GM19238 (cell line): ENCODE measurements around the gene CD19.
"Not testable (repeated sequence)": the region's sequence is repeated elsewhere in the genome, so short reads cannot be mapped to it uniquely, and the experiment has no call there.

ENCODE experiments used
- DNase-seq: peaks from one replicate; pipeline ENCODE4 v3.0.0; 2011; ENCODE audit warnings: low spot score; ENCODE audit not compliant: insufficient read length

The CD19 gene

DNA sequence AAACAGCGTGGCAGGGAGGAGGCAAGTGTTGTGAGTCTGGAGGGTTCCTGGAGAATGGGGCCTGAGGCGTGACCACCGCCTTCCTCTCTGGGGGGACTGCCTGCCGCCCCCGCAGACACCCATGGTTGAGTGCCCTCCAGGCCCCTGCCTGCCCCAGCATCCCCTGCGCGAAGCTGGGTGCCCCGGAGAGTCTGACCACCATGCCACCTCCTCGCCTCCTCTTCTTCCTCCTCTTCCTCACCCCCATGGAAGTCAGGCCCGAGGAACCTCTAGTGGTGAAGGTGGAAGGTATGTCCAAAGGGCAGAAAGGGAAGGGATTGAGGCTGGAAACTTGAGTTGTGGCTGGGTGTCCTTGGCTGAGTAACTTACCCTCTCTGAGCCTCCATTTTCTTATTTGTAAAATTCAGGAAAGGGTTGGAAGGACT lies at the start of gene CD19:
CD19 (plus strand) TSS at position 171 of the 425 bp plus-strand sequence; CDS start at position 201, 30 bp downstream.
- DNase-seq = no peak

DNA sequence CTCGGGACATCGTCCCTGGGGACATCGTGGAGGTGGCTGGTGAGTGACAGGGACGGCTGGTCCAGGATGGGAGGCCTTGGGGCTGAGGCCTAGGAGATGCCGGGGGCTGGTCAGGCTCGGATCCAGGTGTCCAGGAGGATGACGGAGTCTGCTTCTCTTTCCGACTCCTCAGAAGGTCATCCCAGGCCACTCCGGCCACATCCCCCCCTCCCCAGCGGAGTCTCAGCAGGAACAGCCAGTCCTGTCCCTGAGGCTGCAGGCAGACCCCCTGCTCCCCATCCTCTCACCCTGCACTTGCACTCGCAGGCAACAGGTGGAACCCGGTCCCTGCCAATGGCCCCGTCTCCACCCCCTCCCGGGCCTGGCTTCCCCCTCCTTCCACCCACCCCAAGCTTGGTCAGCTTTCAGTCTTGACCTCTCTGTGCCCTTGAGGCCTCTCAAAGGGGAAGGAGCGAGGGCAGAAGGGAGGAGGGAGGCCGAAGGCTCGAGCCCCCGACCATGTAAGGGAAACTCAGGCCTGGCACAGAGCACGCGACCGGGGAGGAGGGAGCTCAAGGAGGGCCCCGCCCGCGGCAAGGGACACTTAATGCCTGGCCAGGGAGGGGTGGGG lies 49.1 kb upstream of the CD19 start:
- DNase-seq = no peak

DNA sequence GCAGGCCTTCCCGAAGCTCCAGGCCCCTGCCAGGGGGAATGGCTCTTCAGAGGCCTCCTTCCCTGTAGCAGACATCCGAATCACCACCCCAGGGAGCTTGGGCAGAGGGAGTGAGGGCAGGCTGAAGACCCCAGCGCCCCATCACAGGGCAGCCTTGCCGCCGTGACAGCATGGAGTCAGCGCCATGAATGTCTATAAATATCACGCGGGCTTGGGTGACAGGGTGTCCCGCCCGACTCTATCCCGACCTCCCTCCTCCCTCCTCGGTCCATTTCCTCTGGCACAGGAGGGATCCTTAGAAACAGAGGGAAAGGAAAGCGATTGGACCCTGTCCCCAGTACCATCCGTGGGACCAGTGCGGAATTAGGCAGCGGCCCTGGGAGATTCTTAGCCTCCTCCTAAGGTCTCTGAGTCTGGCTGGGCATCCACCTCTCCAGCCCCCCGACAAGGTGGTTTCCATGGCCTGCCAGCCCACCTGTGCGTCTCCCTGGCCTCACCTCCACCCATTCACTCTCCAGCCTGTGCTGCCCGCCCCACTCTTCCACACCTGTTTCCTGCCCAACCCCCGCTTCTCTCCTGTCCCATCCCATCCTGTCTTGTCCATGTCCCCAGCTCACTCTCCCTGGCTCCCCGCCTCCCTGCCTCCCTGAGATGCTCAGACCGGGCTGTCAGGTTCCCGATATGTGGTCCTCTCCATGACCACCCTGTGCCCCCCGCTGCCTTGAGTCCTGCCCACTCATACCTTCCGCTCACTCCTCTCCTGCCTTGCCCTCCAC lies 48.4 kb upstream of the CD19 start:
- no peak for DNase-seq

DNA sequence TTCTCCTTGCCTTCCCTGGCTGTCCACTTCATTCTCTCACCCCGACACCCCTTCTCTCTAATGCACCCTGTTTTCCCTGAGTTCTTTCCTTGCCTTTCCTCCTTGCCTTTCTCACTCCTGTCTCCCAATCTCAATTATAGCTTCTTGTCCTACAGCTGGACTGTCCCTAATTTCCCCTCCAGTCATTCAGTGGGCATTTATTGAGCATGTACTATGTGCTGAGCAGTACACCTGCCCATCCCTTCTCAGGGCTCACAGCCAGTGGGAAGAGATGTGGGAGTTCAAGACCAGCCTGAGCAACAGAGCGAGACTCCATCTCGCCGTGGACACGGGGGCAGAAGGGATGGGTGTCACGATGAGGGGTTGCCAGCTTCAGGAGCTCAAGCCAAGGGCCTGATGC lies 47.7 kb upstream of the CD19 start:
- DNase-seq = no peak

DNA sequence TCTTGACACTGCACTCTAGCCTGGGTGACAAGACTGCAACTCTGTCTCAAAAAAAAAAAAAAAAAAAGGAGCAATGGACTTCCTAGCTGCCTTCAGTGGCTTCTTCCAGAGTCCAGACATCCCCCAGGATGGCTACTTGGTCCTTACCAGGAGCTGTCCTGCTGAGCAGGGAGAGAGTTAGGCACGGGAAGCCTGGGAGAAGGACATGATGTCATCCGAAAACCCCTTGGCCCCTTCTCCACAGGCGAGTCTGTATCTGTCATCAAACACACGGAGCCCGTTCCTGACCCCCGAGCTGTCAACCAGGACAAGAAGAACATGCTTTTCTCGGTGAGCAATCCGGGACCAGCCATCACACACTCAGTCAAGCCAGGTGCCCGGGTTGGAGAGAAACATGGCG lies 44.8 kb upstream of the CD19 start:
- no peak for DNase-seq

DNA sequence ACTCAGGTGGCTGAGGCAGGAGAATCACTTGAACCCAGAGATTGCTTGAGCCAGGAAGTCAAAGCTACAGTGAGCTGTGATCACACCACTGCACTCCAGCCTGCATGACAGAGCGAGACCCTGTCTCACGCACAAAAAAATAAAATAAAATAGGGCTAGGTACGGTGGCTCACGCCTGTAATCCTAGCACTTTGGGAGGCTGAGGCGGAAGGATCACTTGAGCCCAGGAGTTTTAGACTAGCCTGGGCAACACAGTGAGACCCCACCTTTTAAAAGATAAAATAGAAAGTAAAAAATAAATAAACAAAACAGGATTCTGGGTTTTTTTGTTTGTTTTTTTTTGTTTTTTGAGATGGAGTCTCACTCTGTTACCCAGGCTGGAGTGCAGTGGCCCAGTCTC lies 41.4 kb upstream of the CD19 start:
- not testable (repeated sequence) for DNase-seq

DNA sequence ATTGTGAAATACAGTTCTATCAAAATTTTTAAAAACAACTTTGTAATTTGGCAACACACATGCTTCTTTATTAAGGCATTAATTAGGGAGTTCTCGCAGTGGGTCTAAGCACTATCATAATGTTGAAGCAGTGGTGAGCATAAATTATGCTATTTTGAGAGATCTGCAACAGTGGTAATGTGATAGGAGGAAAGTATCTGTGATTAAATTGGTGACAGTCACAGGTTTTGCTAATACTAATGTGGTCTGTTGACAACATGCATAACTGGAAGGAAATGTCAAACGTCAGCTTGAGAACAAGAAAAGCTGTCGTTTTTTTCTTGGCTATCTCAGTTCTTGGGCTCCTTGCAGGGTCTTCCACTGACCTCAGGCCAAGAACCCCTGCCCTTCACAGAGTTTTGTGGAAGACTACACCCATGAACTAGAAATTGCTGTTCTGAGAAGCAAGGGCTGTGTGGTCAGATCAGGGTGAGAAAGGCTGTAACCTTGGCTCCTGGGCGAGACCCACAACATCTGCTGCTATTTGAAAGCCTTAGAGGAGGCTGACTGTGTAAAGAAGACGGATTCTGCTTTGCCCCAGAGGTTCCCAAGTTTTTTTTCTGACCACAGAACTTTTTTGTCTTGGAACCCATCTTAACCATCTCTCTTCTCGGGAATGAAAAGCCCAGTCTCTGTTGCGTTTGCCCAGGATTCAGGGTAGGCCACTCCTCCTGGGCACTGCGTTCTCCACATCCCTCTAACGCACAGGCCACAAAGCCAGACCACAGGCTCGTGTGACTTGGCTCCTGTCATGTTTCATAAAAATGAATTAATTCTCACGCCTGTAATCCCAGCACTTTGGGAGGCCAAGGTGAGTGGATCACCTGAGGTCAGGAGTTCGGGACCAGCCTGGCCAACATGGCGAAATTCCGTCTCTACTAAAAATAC lies 39.5 kb upstream of the CD19 start:
- no peak for DNase-seq

DNA sequence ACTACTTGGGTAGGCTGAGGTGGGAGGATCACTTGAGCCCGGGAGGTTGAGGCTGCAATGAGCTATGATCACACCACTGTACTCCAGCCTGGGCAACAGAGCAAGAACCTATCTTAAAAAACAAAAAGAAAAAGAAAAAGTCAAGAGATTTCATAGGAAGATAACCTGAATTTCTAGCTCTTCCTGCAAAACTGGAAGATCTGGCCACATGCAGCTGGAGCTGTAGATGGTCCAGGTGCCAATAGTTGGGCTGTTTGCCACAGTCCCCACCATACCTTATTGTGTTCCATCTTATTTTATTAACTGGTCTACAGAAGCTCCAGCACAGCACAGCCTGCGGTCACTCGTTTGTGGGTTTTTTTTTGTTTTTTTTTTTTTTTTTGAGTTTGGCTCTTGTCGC lies 38.5 kb upstream of the CD19 start:
- no peak for DNase-seq

DNA sequence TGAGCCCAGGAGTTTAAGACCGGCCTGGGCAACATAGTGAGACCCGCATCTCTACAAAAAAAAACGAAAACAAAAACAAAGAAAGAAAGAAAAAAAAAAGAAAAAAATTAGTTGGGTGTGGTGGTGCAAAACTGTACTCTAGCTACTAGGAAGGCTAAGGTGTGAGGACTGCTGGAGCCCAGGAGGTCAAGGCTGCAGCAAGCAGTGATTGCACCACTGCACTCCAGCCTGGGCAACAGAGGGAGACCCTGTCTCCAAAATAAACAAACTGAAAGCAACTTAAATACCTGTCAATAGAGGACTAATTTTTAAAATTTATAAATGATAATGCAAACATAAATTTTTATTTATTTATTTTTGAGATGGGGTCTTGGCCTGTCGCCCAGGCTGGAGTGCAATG lies 36.2 kb upstream of the CD19 start:
- DNase-seq = no peak

DNA sequence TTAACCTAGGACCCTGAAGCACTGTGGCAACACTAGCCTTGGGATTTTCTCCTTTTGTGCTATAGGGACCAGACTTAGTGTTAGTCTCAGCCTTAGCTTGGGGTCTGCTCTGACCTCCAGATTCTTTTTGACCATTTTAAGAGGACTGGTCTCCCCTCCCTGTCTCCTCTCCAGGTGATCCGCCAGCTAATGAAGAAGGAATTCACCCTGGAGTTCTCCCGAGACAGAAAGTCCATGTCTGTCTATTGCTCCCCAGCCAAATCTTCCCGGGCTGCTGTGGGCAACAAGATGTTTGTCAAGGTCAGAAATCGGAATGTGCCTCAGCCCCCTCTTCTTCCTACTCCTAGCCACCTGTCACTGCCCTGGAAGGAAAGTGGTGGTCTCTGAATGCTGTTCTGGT lies 33.9 kb upstream of the CD19 start:
- no peak for DNase-seq

DNA sequence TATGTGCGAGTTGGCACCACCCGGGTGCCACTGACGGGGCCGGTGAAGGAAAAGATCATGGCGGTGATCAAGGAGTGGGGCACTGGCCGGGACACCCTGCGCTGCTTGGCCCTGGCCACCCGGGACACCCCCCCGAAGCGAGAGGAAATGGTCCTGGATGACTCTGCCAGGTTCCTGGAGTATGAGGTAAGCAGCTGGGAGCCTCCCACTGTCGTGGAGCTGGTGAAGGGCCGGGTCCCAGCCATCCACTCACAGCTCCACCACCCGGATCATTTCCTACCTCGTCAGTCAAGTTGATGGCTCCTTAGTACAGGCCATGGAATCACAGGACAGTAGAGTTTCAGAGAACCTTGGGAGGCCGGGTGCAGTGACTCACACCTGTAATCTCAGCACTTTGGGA lies 33.5 kb upstream of the CD19 start:
- DNase-seq = no peak

DNA sequence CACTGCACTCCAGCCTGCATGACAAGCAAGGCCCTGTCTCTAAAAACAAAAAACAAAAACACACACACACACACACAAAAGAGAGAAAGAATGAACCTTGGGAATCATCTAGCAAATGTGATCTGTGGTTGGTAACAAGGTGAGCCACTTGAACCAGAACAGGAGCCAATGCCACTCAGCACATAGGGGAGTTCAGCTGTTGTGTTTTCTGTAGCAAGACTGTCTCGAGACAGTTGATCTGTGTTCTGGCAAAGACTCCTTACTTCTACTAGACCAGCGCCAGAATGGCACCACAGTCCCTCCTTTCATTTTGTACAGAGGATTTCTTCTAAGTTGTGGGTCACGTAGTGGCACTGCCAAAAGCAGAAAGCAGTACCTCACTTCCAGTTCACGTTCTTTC lies 32.8 kb upstream of the CD19 start:
- DNase-seq = no peak

DNA sequence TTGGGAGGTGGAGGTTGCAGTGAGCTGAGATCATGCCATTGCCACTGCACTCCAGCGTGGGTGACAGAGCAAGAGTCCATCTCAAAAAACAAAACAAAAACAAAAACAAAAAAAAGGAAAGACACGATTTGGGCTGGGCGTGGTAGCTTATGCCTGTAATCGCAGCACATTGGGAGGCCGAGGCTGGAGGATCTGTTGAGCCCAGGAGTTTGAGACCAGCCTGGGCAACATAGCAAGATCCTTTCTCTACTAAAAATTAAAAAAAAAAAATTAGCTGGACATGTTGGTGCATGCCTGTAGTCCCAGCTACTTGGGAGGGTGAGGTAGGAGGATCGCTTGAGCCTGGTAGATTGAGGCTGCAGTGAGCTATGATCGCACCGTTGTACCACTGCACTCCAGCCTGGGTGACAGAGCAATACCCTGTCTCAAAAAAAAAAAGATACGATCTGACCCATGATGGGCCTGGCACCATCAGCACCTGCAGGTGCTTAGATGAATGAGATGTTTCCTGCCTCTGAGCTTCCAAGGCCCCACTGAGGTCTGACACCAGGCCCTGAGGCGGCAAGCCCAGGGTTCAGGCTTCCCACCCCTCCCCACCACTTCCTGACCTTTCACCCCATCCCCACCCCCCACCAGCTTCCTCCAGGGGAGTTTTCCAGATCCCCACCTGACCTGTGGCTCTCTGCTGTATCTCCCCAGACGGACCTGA lies 31.7 kb upstream of the CD19 start:
- no peak for DNase-seq

DNA sequence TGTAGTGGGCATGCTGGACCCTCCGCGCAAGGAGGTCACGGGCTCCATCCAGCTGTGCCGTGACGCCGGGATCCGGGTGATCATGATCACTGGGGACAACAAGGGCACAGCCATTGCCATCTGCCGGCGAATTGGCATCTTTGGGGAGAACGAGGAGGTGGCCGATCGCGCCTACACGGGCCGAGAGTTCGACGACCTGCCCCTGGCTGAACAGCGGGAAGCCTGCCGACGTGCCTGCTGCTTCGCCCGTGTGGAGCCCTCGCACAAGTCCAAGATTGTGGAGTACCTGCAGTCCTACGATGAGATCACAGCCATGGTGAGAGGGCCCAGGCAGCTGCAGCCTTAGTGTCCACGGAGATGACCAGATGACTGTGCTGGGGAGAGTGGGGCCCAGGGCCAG lies 31.2 kb upstream of the CD19 start:
- DNase-seq = no peak

DNA sequence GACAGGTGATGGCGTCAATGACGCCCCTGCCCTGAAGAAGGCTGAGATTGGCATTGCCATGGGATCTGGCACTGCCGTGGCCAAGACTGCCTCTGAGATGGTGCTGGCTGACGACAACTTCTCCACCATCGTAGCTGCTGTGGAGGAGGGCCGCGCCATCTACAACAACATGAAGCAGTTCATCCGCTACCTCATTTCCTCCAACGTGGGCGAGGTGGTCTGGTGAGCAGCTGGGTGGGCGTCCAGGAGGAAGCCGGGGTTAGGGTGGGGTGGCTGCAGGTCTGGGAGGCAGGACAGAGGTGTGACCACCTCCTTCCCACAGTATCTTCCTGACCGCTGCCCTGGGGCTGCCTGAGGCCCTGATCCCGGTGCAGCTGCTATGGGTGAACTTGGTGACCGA lies 29.9 kb upstream of the CD19 start:
- DNase-seq = no peak

DNA sequence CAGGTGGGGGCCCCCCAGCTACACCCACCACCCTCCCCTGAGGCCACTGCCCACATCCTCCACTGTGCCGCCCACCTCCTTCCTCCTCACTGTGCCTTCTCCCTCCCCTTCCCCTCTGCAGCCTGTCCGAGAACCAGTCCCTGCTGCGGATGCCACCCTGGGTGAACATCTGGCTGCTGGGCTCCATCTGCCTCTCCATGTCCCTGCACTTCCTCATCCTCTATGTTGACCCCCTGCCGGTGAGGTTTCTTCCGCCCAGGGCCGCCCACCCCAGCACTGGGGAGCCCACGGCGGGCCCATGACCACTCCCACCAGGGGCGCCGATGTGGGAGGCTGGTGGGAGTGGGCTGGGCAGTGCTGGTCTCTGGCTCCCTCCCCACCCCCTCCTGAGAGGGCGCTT lies 28.9 kb upstream of the CD19 start:
- no peak for DNase-seq

DNA sequence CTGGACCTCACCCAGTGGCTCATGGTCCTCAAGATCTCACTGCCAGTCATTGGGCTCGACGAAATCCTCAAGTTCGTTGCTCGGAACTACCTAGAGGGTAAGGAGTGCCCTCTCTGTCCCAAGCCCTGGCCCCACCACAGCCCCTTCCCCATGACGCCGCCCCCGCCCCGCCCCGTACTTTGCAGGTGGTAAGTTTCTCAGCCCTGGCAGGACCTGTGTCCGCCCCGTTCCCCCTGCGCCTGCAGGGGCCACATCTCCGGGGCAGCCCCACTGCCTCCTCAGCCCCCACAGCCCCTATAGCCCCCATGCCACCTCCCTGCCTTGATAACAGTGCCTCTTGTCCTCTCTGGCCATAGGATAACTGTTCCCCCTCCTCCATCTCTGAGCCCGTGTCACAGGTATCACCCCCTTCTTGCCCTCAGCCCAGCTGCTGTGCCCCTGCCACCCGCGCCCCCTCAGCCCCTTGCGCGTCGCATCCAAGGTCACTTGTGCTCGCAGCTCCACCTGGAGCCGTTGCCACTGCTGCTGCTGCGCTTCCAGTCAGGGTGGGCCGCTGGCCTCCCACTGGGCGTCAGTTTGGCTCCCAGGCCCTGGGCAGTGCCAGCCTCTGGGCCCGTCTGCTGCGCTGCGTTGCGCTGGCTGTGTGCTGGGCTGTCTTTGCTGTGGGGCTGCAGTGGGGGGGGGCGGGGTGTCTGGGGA lies 28.3 kb upstream of the CD19 start:
- no peak for DNase-seq

DNA sequence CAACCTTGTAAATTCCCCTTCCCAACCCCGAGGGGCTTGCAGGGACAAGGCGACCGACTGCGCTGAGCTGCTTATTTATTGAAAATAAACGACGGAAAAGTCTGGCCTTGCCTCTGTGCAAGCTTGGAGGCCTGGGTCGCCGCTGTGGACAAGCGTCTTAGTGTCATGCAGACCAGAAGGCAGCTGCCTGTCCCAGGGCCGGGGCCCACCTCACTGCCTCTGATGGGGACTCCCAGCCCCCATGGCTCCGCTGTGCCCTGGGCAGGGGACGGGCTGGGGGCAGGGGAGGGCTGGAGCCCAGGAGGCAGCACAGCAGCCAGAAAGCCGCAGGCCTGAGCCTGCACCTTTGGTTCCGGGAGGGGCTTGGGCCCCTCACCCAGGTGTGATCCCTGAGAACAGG lies 27.4 kb upstream of the CD19 start:
- DNase-seq = no peak

DNA sequence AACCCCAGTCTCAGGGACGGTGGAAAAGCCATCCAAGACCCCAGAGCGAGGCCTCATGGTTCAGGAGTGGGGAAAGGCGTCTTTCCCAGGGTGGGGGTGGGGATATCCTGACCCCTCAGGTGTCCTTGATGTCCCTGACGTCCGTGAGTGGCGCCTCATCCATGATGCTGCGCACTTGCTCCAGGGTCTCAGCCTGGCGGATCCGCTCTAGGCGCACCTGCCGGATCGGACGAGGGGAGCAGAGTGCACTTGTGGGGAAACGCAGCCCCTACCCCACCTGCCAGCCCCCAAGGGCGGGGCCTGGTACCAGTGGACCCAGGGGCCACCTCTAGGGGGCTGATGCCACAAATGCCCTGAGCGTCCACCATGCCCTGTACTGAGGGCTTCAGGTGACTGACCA lies 26.9 kb upstream of the CD19 start:
- no peak for DNase-seq

DNA sequence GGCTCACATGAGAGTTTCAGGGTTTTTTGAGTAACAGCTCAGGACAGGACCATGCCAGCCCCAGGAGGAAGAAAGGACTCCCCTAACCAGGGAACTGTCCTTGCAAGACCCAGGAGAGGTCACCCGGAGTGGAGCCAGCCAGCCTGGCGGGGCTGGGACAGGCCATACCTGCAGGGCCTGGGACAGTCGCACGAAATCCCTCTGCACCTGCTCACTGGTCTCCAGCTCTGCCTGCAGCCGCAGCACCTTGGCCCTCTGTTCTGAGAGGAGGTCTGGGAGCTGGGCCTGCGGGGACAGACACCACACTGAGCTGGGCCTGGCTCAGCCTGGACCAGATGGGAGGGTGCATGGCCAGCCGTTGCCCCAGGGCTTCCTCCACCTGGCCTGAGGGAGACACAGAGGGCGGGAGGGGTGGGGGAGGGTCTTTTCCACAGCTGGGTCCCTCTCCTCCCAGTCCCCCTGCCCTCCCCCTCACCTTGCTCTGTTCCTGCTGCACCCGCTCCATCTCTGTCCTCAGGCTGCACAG lies 26.5 kb upstream of the CD19 start:
- DNase-seq = no peak
